Trophoblast cell (in vitro differentiated cells and primary cell): ENCODE measurements around the gene AKAP7.

Experiments used
- DNase-seq, 2 donors: peaks; one replicate each; pipeline ENCODE4 v3.0.0-alpha.2; 2016
- H2AFZ ChIP-seq: 2 replicates; pipeline ENCODE4 v1.6.1; 2013; ENCODE audit warnings: low read length, moderate library complexity, mild to moderate bottlenecking; ENCODE audit not compliant: insufficient read depth, poor library complexity
- H2AK5ac ChIP-seq: 2 replicates; pipeline ENCODE4 v1.6.1; 2013; ENCODE audit warnings: mild to moderate bottlenecking, low read length
- H2BK120ac ChIP-seq: 2 replicates; pipeline ENCODE4 v1.6.1; 2013; ENCODE audit warnings: low read length, mild to moderate bottlenecking, moderate library complexity; ENCODE audit not compliant: insufficient read depth, poor library complexity
- H2BK12ac ChIP-seq: 2 replicates; pipeline ENCODE4 v1.6.1; 2013; ENCODE audit warnings: mild to moderate bottlenecking, low read length, moderate library complexity
- H2BK5ac ChIP-seq: 2 replicates; pipeline ENCODE4 v1.6.1; 2013; ENCODE audit warnings: low read length, low read depth, moderate library complexity, mild to moderate bottlenecking; ENCODE audit not compliant: poor library complexity
- H3K14ac ChIP-seq: 2 replicates; pipeline ENCODE4 v1.6.1; 2013; ENCODE audit warnings: mild to moderate bottlenecking, low read length
- H3K18ac ChIP-seq: 2 replicates; pipeline ENCODE4 v1.6.1; 2013; ENCODE audit warnings: mild to moderate bottlenecking, low read length
- H3K23ac ChIP-seq: 2 replicates; pipeline ENCODE4 v1.6.1; 2013; ENCODE audit warnings: low read length
- H3K27ac ChIP-seq: 2 replicates; pipeline ENCODE4 v1.5.1; 2013; ENCODE audit warnings: low read depth, mild to moderate bottlenecking, inconsistent platforms, low read length, moderate library complexity
- H3K27me3 ChIP-seq: 2 replicates; pipeline ENCODE4 v1.6.1; 2013; ENCODE audit warnings: inconsistent platforms, mild to moderate bottlenecking, low read length, moderate library complexity; ENCODE audit not compliant: insufficient read depth
- H3K36me3 ChIP-seq, 2 experiments: 1 replicate in 1 of 2; 2 replicates in 1 of 2; pipeline ENCODE4 v1.6.1; 2013; ENCODE audit warnings: low read length in 2 of 2, mild to moderate bottlenecking in 2 of 2, moderate library complexity in 1 of 2; ENCODE audit not compliant: insufficient read depth in 2 of 2, control insufficient read depth in 1 of 2
- H3K4ac ChIP-seq: 2 replicates; pipeline ENCODE4 v1.6.1; 2013; ENCODE audit warnings: low read depth, mild to moderate bottlenecking, low read length, moderate library complexity
- H3K4me1 ChIP-seq, 2 experiments: 1 replicate in 1 of 2; 2 replicates in 1 of 2; pipeline ENCODE4 v1.6.1; 2013; ENCODE audit warnings: low read length in 2 of 2, mild to moderate bottlenecking in 2 of 2, moderate library complexity in 1 of 2; ENCODE audit not compliant: insufficient read depth in 2 of 2, control insufficient read depth in 1 of 2
- H3K4me2 ChIP-seq: 2 replicates; pipeline ENCODE4 v1.6.1; 2013; ENCODE audit warnings: inconsistent platforms, mild to moderate bottlenecking, low read length, moderate library complexity
- H3K4me3 ChIP-seq: 2 replicates; pipeline ENCODE4 v1.5.1; 2013; ENCODE audit warnings: mild to moderate bottlenecking, low read depth, low read length, inconsistent platforms
- H3K79me1 ChIP-seq: one replicate; pipeline ENCODE4 v1.6.1; 2013; ENCODE audit warnings: low read length
- H3K79me2 ChIP-seq: 2 replicates; pipeline ENCODE4 v1.6.1; 2013; ENCODE audit warnings: low read length, mild to moderate bottlenecking; ENCODE audit not compliant: control insufficient read depth, insufficient read depth, poor library complexity
- H3K9ac ChIP-seq: 2 replicates; pipeline ENCODE4 v1.6.1; 2013; ENCODE audit warnings: mild to moderate bottlenecking, low read length
- H3K9me3 ChIP-seq: 2 replicates; pipeline ENCODE4 v1.6.1; 2013; ENCODE audit warnings: low read depth, mild to moderate bottlenecking, control low read depth, inconsistent platforms, low read length; ENCODE audit not compliant: insufficient read depth
- H4K12ac ChIP-seq: 2 replicates; pipeline ENCODE4 v1.6.1; 2013; ENCODE audit warnings: low read depth, mild to moderate bottlenecking, low read length, moderate library complexity
- H4K8ac ChIP-seq: 2 replicates; pipeline ENCODE4 v1.6.1; 2013; ENCODE audit warnings: low read depth, mild to moderate bottlenecking, low read length, moderate library complexity
- H4K91ac ChIP-seq: one replicate; pipeline ENCODE4 v1.6.1; 2013; ENCODE audit warnings: low read depth, mild to moderate bottlenecking, low read length, moderate library complexity
- WGBS: extraction: QIAGEN DNeasy Blood & Tissue Kit; methylation state at CpG from one replicate; pipeline ENCODE4 v1.1.7; 2013; ENCODE audit warnings: missing lambda C conversion rate; ENCODE audit not compliant: insufficient read length, insufficient coverage; ENCODE audit errors: extremely low coverage; 5-methylcytosine and 5-hydroxymethylcytosine counted together

The AKAP7 gene

DNA sequence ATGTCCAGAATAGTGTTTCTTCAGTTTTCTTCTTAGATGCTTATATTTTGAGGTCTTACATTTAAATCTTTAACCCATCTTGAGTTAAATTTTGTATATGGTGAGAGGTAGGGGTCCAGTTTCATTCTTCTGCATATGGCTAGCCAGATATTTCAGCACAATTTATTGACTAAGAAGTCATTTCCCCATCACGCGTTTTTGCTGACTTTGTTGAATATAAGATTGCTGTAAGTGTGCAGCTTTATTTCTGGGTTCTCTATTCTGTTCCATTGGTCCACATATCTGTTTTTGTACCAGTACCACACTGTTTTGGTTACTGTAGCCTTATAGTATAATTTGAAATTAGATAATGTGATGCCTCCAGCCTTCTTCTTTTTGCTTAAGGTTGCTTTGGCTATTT, 179.6 kb downstream of the AKAP7 start:
- H2AFZ ChIP-seq, result no peak overlapping the region
- H2BK5ac ChIP-seq, result no peak overlapping the region
- no peak overlapping the region for H3K18ac ChIP-seq

DNA sequence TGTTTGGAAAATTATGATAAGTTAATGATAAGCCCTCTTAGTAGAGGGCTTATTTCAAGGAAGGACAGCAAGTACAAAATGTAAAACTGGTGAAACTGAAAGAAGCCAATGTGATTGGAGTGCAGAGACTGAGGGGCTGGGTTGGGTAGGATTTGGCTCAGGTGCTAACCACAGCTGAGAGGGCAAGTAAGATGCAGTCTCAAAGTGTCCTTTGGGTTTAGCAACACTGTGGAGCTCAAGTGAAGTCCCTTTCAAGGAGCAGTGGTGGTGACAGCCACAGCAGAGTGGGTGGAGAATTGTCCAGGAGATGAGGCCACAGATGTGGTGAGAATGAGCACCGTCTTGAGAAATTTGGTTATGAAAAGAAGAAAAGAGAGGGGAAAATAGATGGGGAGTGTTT, 181.4 kb downstream of the AKAP7 start:
- no peaks in the 10 kb centered on the region for H3K79me2 ChIP-seq
- H3K79me1 ChIP-seq, result no peaks in the 10 kb centered on the region
- H4K12ac ChIP-seq, result no peak overlapping the region
- no peak overlapping the region for H3K4ac ChIP-seq
- H4K8ac ChIP-seq, result no peak overlapping the region
- no peak for DNase-seq
- no peak overlapping the region for H3K18ac ChIP-seq
- no peak overlapping the region for H4K91ac ChIP-seq
- no peak overlapping the region for H2BK120ac ChIP-seq
- H3K9ac ChIP-seq, result no peak overlapping the region
- no peak overlapping the region for H2AFZ ChIP-seq
- no peaks in the 10 kb centered on the region for H3K27me3 ChIP-seq
- H3K4me2 ChIP-seq, result no peak overlapping the region
- no peak overlapping the region for H3K14ac ChIP-seq
- H2AK5ac ChIP-seq, result no peak overlapping the region
- H3K9me3 ChIP-seq, result no peaks in the 10 kb centered on the region
- H3K4me1 ChIP-seq, result no peaks in the 10 kb centered on the region
- H3K36me3 ChIP-seq, result no peaks in the 10 kb centered on the region
- no CpG with 5 or more reads among the region's 1 CpG for WGBS
- H3K23ac ChIP-seq, result no peak overlapping the region
- no peak overlapping the region for H3K27ac ChIP-seq
- H2BK12ac ChIP-seq, result no peak overlapping the region
- no peak overlapping the region for H2BK5ac ChIP-seq
- H3K4me3 ChIP-seq, result no peak overlapping the region

More for the DNA sequence above, 179.6 kb downstream of the AKAP7 start:
- Histone ChIP-seq H3K23ac (no peak overlapping the region), H3K4me3 (no peak overlapping the region), H4K12ac (no peak overlapping the region), H3K36me3 (no peaks in the 10 kb centered on the region), H3K4ac (no peak overlapping the region), H2BK120ac (no peak overlapping the region), H4K91ac (no peak overlapping the region), H2AK5ac (no peak overlapping the region), H3K79me1 (no peaks in the 10 kb centered on the region), H3K14ac (no peak overlapping the region), H3K27me3 (no peaks in the 10 kb centered on the region), H3K4me1 (no peaks in the 10 kb centered on the region), H2BK12ac (no peak overlapping the region), H3K9ac (no peak overlapping the region), H3K27ac (no peak overlapping the region), H3K9me3 (no peaks in the 10 kb centered on the region), H4K8ac (no peak overlapping the region), H3K79me2 (no peaks in the 10 kb centered on the region), H3K4me2 (no peak overlapping the region)
- WGBS, result no CpG with 5 or more reads among the region's 2 CpGs
- DNase-seq, result no peak

DNA sequence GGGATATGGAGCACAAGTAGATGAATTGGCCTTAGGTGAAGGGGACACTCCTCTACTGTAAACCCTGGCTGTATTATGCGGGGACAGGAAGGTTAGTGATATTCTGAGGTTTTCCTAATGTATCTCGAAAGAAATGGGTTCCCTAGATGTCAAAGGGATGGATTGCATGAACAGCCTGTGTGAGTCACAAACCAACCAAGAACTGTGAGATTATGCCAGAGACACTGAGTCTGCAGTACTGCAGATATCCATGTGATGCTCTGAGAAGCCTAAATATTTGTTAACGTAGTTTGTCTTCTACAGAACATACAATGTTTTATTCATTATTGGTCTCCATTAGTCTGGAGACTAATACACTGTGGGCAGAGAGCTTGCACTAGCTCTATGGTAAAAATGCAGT, 182.2 kb downstream of the AKAP7 start:
- Histone ChIP-seq H3K79me2 (no peaks in the 10 kb centered on the region), H3K9ac (no peak overlapping the region), H4K8ac (no peak overlapping the region), H3K27ac (no peak overlapping the region), H2AFZ (no peak overlapping the region), H2AK5ac (no peak overlapping the region), H2BK12ac (no peak overlapping the region), H4K91ac (no peak overlapping the region), H3K79me1 (no peaks in the 10 kb centered on the region), H3K14ac (no peak overlapping the region), H3K4me3 (no peak overlapping the region), H3K23ac (no peak overlapping the region), H3K27me3 (no peaks in the 10 kb centered on the region), H3K9me3 (no peaks in the 10 kb centered on the region), H3K36me3 (no peaks in the 10 kb centered on the region), H3K4me1 (no peaks in the 10 kb centered on the region), H3K4me2 (no peak overlapping the region), H2BK120ac (no peak overlapping the region), H3K18ac (no peak overlapping the region), H3K4ac (no peak overlapping the region), H4K12ac (no peak overlapping the region), H2BK5ac (no peak overlapping the region)
- DNase-seq, result no peak
- no CpG with 5 or more reads among the region's 3 CpGs for WGBS

DNA sequence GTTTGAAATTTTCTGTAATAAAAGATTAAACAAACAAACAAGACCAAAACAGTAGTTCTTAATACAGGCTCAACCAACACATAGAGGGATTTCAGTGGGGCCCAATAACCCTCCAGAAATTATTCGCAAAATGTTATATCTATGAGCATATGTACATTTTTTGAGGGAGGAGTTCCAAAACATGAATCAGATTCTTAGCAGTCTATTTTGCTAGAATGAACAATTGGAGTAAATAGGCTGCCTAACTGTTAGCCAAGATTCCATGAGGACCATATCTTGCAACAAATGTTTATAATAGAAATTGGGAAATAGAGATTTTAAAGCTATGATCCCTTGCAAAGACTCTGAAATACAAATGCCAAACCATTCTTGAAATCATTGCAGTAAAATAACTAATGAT, 186.3 kb downstream of the AKAP7 start:
- Histone ChIP-seq H3K14ac (no peak overlapping the region), H4K91ac (no peak overlapping the region), H3K4ac (no peak overlapping the region), H3K79me2 (no peaks in the 10 kb centered on the region), H3K23ac (no peak overlapping the region), H4K12ac (no peak overlapping the region), H3K4me2 (no peak overlapping the region), H3K9me3 (no peaks in the 10 kb centered on the region), H3K79me1 (no peaks in the 10 kb centered on the region), H3K27ac (no peak overlapping the region), H2BK120ac (no peak overlapping the region), H2AK5ac (no peak overlapping the region), H2BK5ac (no peak overlapping the region), H3K4me3 (no peak overlapping the region), H3K18ac (no peak overlapping the region), H3K9ac (no peak overlapping the region), H2AFZ (no peak overlapping the region), H3K4me1 (peaks cover 0 to 3% of the 10 kb centered on the region in 2 experiments), H2BK12ac (no peak overlapping the region), H3K27me3 (no peaks in the 10 kb centered on the region), H3K36me3 (no peaks in the 10 kb centered on the region), H4K8ac (no peak overlapping the region)
- DNase-seq, result no peak
- no CpG with 5 or more reads among the region's 1 CpG for WGBS
